ENCODE results near the gene BRD4.

DNA sequence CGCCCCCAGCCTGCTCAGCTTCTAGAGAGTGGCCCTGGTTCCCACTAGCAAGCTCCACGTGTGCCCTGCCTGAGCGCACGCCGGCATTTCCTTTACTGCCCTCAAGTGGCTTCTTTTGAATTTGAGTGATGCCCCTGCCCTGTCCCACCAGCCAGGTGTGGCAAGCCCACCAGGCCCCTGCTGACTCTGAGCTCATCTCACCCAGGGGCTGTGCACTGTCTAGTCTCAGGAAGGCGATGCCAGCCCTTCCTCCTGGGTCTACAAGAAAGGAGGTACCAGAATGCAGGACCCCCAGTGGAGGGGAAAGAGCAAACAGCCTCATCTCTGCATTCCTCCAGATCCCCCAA is 82.8 kb downstream of the BRD4 start:
- TF ChIP-seq TAF1 (IDR thresholded peaks at IDR 0.05; ENCODE audit: borderline replicate concordance, low read depth, low read length) (no peak), POLR2AphosphoS5 (IDR thresholded peaks at IDR 0.05; ENCODE audit: low read depth, low read length) (no peak)
